ENCODE results near the gene PPID.
"Not testable (repeated sequence)": the region's sequence is repeated elsewhere in the genome, so short reads cannot be mapped to it uniquely, and the experiment has no call there.

PPID gene

DNA sequence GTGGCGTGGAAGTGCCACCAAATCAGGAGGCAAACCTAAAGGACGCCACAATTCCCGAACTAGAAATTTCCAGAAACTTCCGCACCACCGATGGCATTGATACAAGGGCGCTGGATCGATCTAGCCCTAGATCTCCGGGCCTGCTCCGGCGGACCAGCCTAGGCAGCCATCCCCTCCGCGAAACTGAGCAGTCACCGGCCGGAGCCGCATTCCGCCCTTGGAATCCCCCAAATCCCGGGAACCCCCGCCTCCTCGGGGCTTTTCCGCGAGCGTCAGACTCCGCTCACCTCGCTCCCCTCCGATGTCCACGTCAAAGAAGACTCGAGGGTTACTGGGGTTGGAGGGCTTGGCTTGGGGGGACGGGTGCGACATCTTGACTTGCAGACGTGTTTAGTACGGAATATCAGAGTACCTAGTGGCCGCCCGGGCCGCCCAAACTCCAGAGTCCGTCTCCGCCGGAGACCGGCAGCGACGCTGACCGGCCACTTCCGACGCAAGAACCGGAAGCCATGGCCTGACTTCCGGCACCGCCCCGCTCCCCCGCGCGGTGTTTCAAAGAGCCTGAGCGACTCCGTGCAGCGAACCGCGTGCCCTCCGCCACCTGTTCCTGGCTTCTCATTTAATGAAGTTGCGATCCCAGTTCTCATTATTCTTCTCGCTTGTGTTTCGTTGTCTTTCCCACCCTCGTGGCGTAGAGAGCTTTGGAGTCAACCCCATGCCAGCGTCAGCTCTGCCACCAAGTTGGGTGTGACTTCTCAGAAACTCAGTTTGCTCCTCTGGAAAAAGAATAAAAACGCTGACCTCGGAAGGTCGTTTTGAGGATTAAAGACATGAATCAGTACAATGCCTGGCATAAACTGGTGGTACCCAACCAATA, at the start of gene PPID:
TSS of gene PPID (minus strand) at position 480 of the 877 bp plus-strand sequence. CDS start at position 372, 108 bp downstream.
- peak; percentile 60 to 94 (median 86) for DNase-seq

DNA sequence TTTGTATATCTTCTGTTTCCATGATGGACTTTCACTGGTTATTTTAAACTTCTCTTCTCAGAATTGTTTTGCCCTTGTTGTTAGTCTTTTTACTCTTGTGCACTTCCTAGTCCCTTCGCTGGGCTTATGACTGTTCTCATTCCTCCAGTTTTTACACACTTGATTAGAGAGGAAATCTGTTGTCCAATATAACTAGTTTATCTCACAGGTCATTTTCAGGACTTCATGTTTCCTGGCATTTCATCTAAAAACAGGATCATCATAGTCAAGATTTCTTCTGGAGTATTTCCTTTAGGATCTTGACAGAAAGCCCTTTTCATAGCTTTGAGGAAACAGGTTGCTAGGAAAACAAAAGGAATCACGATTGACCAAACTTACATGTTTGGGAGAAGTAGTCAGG, 48.6 kb upstream of the PPID start:
- no peak for DNase-seq

DNA sequence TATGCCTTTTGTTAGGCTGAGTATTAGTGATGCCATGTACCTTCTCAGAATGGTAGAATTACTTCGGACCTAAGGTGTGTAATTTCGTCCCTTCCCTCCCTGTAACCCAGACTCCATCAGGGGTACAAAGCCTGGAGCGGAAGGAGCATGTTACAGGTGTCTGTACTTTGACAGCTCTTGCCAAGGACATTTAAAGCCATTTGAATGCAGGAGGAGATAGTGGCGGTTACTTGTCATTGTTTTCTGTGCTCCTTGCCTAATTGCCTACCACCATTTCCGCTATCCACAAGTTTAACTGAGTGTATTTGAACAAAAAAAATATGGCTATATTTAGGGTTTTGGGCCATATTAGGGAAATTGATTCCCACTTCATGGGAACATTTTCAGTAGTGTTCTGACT, 47.5 kb upstream of the PPID start:
- peak in 1 of 3 experiments; percentile 5 for DNase-seq

DNA sequence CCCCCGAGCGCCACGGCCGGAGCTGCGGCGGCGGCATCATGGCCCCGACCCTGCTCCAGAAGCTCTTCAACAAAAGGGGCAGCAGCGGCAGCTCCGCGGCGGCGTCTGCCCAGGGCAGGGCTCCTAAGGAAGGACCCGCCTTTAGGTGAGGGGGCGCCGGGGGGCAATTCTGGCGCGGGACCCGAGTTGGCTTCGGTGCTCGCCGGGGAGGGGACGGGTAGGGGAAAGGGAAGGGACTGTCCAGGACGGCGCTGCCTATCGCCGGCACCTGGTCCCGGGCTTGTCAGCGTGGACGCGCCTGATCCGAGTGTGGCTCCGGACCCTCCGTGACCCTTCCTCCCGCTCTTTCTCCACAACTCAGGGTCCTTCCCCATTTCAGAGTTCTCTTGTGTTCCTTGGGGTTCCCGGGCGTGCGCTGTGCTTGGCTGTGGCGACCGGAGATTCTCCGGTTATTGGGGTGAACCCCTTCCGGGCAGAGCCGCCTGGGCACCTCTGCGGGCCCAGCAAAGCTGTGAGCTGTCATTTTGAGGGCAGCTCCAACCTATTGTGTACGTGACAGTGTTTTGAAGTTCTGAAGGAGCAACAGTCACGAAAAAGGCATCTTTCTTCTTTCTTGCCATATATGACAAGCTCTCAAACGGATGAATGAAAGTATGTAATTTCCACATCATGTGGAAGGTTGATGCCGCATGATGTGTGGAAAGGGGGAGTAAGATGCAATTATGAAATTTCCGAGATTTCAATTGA, 46.2 kb upstream of the PPID start:
- peak in 1 of 3 experiments; percentile 73 for DNase-seq

DNA sequence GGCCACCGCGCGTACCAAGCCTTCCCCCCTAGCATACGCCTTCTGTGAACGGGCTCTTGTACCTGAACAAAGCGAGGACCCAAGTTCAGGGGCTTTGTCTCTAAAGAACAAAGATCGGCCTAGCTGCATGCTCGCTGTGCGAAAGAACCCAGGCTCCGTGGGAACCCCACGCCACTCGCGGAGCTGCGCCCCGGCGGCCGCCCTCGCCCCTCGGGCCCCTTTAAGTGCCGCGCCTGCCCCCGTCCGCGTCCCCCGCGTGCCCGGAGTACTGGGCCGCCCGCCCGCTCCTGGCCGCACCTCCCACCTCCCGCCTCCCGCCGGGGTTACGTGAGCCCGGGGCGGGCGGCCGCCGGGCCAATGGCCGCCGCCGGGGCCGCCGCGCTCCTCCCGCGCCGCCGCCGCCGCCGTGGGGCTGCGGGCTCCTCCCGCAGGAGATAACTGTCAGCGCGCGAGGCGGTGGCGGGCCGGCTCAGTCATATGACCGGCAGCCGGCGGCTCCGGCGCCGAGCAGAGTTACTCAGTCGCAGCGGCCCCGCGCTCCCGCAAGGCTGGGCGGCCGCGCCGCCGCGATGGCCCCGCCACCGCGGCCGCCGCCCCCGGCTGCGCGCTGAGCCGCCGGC, 45.5 kb upstream of the PPID start, which contains the start of gene FNIP2:
TSS of gene FNIP2 (plus strand) at position 472 of the 620 bp plus-strand sequence. CDS start 187 bp downstream, outside the sequence.
- peak; percentile 40 to 94 (median 88) for DNase-seq

DNA sequence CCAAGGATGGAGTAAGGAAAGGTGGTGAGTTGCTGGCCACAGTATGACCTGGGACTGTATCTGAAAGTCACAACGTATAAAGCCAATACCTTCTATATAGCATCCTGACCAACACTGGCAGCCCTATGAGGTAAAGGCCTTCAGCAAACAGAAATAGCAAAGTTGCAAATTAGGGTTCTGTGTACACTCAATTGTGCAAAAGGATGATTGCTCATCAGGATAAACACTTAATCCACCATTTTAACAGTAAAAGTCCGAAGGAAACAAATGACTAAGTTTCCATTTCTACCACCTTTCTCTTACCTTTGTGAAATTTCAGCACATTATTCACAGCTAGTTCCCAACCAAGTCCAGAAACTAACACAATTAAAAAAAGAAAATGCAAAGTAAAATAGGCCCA, 44.3 kb upstream of the PPID start:
- DNase-seq, result peak in 1 of 3 experiments; percentile 47

DNA sequence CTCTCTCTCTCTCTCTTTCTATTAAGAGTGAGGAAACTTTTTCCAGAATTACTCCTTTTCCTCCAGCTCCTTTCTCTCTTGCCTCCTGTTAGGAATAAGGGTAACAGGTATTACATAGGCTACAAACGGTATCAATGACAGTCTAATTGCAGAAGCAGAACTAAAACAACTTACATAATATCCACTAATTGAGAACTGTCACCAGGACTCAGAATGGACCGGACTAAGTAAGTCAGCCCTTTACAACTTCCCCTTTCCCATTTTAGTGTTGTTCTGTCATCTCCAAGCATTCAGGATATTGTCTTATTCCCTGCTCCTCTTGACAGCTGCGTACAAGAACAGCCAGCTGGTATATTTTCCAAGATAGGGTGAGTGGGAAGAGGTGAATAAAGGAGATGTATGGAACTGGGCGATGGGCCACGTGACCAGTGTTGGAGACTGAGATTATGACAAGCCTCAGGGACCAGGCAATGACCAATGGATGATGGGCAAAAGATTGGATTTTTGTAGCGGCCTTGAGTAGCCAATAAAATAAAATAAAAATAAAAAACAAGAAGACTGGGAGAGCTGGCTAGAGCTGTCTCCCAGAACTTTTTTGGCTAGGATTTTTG, 43.3 kb upstream of the PPID start:
- no peak for DNase-seq

DNA sequence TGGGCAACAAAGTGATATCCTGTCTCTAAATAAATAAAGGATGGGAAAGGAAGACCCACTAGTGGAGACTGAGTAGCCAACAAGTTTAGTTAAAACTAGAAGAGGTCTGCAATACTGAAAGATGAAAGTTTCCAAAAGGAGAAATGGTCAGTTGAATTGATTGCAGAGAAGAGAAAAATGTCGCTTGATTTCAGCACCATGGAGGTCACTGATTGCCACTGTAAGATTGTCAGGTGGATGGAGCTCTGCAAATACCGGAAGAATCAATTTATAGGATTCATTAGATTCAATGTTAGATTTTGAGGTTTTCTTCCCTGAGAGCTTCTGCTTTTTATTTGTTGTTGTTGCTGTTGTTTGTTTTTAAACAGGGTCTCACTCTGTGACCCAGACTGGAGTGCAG, 40.3 kb upstream of the PPID start:
- DNase-seq, result no peak

DNA sequence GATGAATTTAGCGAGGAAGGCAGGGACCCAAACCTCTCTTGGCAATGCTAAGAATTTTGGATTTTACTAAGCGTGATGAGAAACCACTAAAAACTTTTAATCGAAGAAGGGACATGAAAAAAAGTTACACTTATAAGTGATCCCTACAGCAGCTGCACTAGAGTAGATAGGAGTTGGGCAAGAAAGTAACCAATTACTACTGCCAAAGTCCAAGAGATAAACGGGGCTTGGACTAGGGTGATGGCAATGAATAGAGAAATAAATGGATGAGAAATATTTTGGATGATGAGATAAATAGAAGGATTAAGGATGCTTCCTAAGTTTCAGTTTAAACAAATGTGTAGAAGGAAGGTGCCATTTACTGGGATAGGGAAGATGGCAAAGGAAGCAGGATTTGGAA, 39.4 kb upstream of the PPID start:
- DNase-seq, result no peak

DNA sequence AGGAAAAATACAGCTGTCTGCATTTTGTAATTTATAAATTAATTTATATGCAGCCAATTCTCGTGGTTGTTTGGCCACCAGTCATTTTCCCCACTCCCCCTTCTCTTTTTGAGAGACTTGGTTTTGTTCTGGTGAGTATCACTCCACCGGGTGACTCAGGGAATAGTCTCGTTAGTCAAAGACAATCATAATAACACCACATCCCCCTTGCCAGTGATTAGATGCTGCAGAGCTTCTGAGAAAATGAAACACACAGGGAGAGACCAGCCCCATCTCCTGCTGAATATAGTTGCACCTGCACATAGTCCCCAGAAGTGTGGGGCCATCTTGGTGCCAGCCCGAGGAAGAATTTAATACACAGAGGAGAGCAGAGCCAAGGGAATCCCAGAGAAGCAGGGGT, 37.7 kb upstream of the PPID start:
- DNase-seq, result no peak

DNA sequence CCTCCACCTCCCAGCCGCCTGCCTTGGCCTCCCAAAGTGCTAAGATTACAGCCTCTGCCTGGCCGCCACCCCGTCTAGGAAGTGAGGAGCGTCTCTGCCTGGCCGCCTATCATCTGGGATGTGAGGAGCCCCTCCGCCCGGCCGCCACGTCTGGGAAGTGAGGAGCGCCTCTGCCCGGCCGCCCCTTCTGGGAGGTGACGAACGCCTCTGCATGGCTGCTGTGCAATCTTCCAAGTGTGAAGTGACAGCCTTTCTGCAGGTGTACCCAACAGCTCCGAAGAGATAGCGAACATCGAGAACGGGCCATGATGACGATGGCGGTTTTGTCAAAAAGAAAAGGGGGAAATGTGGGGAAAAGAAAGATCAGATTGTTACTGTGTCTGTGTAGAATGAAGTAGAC, 36.3 kb upstream of the PPID start:
- not testable (repeated sequence) for DNase-seq

DNA sequence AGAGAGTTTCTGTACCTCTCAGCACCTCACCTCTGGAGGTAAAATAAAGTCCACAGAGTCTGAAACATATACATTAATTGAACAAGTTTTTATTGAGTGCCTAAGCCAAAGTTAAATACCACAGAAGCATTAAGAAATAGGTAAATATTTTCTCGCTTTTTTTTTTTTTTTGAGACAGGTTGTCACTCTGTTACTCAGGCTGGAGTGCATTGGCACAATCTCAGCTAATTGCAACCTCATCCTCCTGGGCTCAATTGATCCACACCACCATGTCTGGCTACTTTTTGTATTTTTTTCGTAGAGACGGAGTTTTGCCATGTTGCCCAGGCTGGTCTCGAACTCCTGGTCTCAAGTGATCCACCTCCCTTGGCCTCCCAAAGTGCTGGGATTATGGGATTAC, 35.5 kb upstream of the PPID start:
- no peak for DNase-seq

DNA sequence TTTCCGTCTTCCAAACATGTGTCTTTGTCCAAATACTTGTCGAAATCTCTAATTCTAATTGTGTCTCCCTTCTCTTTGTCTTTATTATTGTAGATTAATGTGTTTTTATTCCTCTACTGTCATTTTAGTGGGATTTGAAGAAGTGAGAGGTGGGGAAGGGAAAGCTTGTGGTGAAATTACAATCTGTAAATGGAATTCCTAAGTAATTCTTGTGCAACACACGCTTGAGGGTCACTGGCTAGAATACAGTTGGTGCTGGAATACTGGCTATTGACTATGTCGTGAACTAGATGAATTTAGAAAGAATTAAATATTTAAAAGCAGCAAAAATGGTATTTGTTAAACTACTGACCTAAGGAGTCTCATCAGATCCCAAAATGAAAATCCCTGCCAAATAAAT, 34.9 kb upstream of the PPID start:
- no peak for DNase-seq

DNA sequence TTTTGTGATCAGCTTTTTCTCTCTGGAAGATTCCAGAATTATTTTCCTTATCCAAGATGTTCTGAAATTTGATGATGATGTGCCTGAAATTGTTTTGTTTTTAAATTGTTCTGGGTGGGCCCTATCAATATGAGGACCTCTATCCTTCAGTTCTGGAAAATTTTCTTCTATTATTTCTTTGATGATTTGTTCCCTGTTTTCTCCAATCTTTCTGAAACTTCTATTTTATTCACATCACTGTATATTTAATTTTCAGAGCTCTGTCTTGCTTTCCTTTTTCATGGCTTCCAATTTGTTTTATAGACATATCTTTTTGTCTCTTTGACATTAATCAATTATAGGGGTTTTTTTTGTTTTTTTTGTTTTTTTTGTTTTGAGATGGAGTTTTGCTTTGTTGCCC, 33.4 kb upstream of the PPID start:
- DNase-seq, result no peak

DNA sequence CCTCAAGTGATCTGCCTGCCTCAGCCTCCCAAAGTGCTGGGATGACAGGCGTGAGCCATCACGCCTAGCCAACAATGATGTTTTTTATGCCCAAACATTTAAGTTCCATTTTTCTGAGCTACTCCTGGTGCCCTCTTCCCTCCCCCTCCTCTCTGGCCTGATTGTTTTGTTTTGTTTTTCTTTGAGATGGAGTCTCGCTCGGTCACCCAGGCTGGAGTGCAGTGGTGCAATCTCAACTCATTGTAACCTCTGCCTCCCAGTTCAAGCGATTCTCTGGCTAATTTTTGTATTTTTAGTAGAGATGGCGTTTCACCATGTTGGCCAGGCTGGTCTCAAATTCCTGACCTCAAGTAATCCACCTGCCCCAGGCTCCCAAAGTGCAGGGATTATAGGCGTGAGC, 32.6 kb upstream of the PPID start:
- not testable (repeated sequence) for DNase-seq

DNA sequence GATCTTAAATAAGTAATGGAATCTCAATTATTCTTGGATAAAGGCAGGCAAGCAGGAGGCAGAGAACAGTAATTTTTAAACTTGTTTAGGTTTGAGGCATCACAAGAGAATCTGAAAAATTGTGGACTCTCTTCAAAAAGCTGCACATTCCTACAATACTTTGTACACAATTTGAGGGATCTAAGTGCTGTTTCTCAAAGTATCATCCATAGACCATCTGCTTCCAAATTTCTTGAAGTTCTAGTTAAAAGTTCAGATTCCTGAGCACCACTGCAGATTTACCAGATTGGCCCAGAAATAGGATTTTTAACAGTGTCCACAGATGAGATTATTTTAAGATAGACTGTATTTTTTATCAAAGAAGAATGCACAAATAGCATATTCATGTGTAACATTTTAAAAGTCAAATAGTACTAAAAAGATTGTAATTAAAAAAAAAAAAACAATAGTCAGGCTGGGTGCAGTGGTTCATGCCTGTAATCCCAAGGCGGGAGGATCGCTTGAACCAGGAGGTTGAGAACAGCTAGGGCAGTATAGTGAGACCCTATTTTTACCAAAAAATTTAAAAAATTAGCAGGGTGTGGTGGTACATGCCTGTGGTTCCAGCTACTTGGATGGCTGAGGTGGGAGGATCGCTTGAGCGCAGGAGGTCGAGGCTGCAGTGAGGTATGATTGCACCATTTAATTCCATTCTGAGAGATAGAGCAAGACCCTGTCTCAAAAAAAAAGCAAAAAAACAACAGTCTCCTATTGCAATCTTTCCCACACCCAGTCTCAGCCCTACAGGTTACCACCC, 31.4 kb upstream of the PPID start:
- no peak for DNase-seq

DNA sequence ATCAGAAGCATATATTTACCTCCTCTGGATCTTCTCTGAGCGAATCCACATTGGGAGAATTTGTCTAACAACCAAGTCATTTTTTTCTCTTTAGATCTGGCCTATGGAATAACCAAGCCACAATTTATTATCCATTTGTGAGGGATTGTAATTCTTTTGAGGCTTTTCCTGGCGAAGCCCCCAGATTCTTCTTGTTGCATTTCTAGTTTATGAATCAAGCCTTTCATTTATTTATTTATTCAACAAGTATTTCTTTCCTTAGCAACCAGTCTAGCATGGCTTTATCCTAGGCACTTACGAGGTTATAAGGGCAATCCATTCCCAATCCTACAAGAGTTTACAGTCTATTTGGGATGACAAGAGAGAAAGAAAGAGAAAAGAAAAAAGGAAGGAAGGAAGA, 27.2 kb upstream of the PPID start:
- DNase-seq, result no peak

DNA sequence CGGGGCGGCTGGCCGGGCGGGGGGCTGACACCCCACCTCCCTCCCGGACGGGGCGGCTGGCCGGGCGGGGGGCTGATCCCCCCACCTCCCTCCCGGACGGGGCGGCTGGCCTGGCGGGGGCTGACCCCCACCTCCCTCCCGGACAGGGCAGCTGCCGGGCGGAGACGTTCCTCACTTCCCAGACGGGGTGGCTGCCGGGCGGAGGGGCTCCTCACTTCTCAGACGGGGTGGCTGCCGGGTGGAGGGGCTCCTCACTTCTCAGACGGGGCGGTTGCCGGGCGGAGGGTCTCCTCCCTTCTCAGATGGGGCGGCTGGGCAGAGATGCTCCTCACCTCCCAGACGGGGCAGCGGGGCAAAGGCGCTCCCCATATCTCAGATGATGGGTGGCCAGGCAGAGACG, 23.3 kb upstream of the PPID start:
- DNase-seq, result not testable (repeated sequence)

DNA sequence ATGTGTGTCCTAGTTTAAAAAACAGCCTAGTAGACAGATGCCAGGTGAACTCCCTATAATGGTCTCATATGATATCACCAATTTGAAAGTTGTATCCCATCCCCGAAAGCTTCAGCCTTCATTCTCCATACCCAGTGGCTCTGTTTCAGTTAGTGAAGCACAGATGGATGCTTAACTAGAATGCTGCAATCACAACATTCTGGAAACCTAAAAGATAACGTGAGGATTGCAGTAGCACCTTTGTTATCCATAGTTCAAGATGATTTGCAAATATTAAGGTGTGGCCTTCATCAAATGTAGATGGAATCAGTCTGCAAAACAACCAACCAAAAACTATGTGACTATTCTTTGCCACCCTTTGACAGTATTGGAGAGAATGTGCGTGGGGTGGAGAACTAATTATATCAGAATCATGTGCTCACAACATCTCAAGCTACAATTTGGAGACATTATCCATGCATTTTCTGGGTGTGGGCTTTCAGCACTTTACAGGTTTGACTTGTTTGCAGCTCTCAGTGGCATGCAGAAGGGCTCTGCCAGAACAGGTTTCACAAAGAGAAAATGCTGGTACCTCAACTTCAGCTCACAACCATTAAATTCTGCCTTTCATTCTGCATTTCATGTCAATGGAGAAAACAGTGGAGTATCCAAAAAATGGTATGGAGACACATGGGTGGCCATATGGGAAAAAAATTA, 18.3 kb upstream of the PPID start:
- no peak for DNase-seq

DNA sequence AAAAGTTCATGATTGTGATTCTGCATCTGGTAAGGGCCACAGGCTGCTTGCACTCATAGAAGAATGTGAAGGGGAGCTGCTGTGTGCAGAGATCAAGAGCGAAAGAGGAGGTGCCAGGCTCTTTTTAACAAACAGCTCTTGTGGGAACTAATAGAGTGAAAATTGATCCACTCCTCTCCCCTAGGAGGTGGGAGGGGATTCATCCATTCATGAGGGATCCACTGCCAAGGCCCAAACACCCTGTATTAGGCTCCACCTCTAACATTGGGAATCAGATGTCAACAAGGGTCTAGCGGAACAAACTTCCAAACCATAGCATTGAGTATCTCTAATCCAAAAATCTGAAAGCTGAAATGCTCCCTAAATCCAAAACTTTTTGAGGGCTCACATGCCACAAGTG, 16.4 kb upstream of the PPID start:
- DNase-seq, result no peak

DNA sequence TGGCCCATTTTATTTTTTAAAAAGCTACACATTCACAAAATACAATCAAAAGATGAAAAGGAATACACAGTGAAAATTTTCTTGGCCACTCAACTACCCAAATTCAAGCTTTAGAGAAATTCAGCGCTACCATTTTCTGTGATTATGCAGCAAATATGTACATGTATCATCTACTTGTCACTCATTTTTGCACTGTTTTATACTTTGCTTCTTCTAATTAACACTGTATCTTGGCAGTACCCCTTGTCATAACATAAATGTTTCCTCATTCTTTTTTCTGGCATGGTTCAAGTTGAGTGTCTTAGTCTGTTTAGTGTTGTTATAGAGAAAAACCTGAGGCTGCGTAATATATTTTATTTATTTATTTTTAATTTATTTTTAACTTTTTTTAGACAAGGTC, 15.7 kb upstream of the PPID start:
- no peak for DNase-seq
